Right atrium auricular region (tissue), 2 donors: ENCODE data around the gene PIGM. TPM values are rescaled to one million over a fixed set of nuclear protein-coding genes. Genes with fewer than 3 reads are reported as not detected.

ENCODE experiments used
- DNase-seq: peaks from one replicate; pipeline ENCODE4 v3.0.0-alpha.2; 2019; ENCODE audit warnings: low spot score
- H3K27ac ChIP-seq, 2 donors: fragments of 200-600 bp; sonication (generic); 1 replicate in 1 of 2; 2 replicates in 1 of 2; pipeline ENCODE4 v1.5.1; 2016 to 2019
- H3K27me3 ChIP-seq, 2 donors: fragments of 200-600 bp; sonication (generic); one replicate each; pipeline versions ENCODE4 v1.5.1 to v1.6.0; 2017 to 2019
- H3K36me3 ChIP-seq: fragments of 200-600 bp; sonication (generic); one replicate; pipeline ENCODE4 v1.5.1; 2016
- H3K4me1 ChIP-seq, 2 donors: fragments of 200-600 bp; sonication (generic); one replicate each; pipeline versions ENCODE4 v1.5.1 to v1.6.0; 2017 to 2019
- H3K4me3 ChIP-seq, 2 donors: fragments of 200-600 bp; sonication (generic); 1 replicate in 1 of 2; 2 replicates in 1 of 2; pipeline ENCODE4 v1.5.1; 2017 to 2019; ENCODE audit warnings: mild to moderate bottlenecking in 1 of 2, moderate library complexity in 1 of 2
- H3K9me3 ChIP-seq, 2 donors: fragments of 200-600 bp; sonication (generic); one replicate each; pipeline ENCODE4 v1.5.1; 2019
- CTCF ChIP-seq, 2 donors: fragments of 200-600 bp; sonication (generic); IDR thresholded peaks; one replicate each; pipeline ENCODE4 v1.5.1; 2019; ENCODE audit warnings: antibody characterized with exemption in 2 of 2
- total RNA-seq, 2 donors: library from RNA; depleted of rRNA; stranded (reverse); fragments of >200 nt; gene quantifications; one replicate each; pipeline ENCODE4 v1.1.0, GENCODE V29; 2016

Gene PIGM
- total RNA-seq, 2 donors from 2014 or later: 2.4 to 3.2 TPM

- Histone ChIP-seq H3K4me1 (no peaks in the 10 kb centered on the region), H3K4me3 (no peak overlapping the region), H3K27me3 (no peaks in the 10 kb centered on the region), H3K27ac (no peak overlapping the region), H3K36me3 (no peaks in the 10 kb centered on the region), H3K9me3 (no peaks in the 10 kb centered on the region)
- DNase-seq: peak; percentile 69
- TF ChIP-seq CTCF (IDR thresholded peaks at IDR 0.05): peak; percentile 49 to 84
Measured at GRCh38 chr1:160006312-160006940, 25.4 kb downstream of the PIGM start.

GRCh38 chr1:160005070-160005469 is 26.7 kb downstream of the PIGM start:
- DNase-seq: no peak
- Histone ChIP-seq H3K4me3 (no peak overlapping the region), H3K27ac (no peak overlapping the region), H3K9me3 (no peaks in the 10 kb centered on the region), H3K36me3 (no peaks in the 10 kb centered on the region), H3K4me1 (no peaks in the 10 kb centered on the region), H3K27me3 (no peaks in the 10 kb centered on the region)
- TF ChIP-seq CTCF (IDR thresholded peaks at IDR 0.05): no peak

- no peak for DNase-seq
- no peaks in the 10 kb centered on the region for H3K36me3 ChIP-seq
- H3K27ac ChIP-seq: no peak overlapping the region
- H3K9me3 ChIP-seq: no peaks in the 10 kb centered on the region
- no peaks in the 10 kb centered on the region for H3K27me3 ChIP-seq
- H3K4me1 ChIP-seq: no peaks in the 10 kb centered on the region
- no peak for TF ChIP-seq CTCF (IDR thresholded peaks at IDR 0.05)
- H3K4me3 ChIP-seq: no peak overlapping the region
Measured at GRCh38 chr1:160004425-160004824, 27.4 kb downstream of the PIGM start.

- H3K4me3 ChIP-seq: no peak overlapping the region
- H3K9me3 ChIP-seq: no peaks in the 10 kb centered on the region
- no peak for DNase-seq
- H3K36me3 ChIP-seq: no peaks in the 10 kb centered on the region
- TF ChIP-seq CTCF (IDR thresholded peaks at IDR 0.05): no peak
- H3K27ac ChIP-seq: no peak overlapping the region
- no peaks in the 10 kb centered on the region for H3K4me1 ChIP-seq
- no peaks in the 10 kb centered on the region for H3K27me3 ChIP-seq
Measured at GRCh38 chr1:160004001-160004400, 27.8 kb downstream of the PIGM start.

- no peak for DNase-seq
Measured at GRCh38 chr1:160001440-160001839, 30.4 kb downstream of the PIGM start.

More at GRCh38 chr1:160001440-160001839, 30.4 kb downstream of the PIGM start:
- Histone ChIP-seq H3K27me3 (no peaks in the 10 kb centered on the region), H3K4me3 (no peak overlapping the region), H3K4me1 (no peaks in the 10 kb centered on the region), H3K9me3 (no peaks in the 10 kb centered on the region), H3K27ac (no peak overlapping the region), H3K36me3 (no peaks in the 10 kb centered on the region)
- no peak for TF ChIP-seq CTCF (IDR thresholded peaks at IDR 0.05)
